UCSD-AML1 (cell line): ENCODE data around the gene UBE3C.
"Not testable (repeated sequence)": the region's sequence is repeated elsewhere in the genome, so short reads cannot be mapped to it uniquely, and the experiment has no call there.

Experiments used
- DNase-seq: peaks from one replicate; lab custom pipeline; 2025; ENCODE audit not compliant: unreplicated experiment; lab: John Stamatoyannopoulos, UW

The UBE3C gene

DNA sequence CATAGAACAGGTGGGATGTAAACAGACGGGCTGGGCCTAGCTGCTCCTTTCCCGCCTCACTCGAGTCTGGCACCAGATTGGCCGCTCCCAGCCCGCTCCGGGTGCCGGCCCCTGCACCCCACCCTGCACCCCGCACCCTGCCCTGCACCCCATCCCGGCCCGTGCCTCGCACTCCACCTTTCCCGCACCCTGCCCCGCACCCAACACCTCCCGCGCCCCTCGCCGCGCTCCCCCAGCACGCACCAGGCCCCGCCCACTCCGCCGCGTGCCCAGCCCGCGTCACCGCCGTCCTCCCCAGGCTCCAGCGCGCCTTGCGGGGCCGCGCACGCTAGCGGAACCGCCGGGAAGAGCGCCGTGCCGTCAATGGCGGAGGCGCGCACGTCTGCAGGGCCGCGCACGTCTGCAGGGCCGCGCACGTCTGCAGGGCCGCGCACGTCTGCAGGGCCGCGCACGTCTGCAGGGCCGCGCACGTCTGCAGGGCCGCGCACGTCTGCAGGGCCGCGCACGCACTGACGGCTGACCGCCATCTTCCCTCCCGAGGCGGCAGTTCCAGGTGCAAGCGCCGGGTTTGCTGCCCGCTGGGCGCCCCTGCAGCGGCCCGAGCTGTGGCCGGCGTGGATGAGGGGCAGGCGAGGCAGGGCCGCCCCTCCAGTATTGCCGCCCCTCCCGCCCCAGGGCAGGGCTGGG lies at the start of gene UBE3C:
UBE3C (plus strand) TSS at position 503 of the 687 bp plus-strand sequence. CDS start 347 bp downstream, outside the sequence.
- DNase-seq: peak; percentile 77

DNA sequence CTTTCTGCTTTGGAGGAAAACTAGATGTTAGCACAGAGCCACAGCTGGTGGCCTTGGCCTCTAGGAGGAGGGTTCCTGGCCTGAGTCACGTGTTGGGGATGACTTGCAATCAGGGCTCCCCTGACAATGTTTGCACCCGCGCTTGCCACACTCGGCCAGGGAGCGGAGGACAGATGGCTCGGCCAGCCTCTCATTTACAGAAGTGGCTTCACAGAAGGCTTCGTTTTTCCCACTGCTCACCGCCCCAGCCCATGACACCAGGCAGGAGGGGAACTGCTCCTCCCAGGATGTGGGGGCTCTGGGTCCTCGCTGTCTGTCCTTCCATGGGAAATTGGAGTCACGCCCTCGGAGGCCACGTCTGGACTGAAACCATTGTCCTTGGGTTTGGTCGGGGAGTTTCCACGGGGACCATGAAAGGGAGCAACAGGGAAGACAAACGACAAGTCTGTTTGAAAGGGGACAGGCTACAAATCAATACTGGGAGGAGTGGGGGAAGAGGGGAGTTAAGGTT lies 49.6 kb upstream of the UBE3C start:
- DNase-seq: no peak

DNA sequence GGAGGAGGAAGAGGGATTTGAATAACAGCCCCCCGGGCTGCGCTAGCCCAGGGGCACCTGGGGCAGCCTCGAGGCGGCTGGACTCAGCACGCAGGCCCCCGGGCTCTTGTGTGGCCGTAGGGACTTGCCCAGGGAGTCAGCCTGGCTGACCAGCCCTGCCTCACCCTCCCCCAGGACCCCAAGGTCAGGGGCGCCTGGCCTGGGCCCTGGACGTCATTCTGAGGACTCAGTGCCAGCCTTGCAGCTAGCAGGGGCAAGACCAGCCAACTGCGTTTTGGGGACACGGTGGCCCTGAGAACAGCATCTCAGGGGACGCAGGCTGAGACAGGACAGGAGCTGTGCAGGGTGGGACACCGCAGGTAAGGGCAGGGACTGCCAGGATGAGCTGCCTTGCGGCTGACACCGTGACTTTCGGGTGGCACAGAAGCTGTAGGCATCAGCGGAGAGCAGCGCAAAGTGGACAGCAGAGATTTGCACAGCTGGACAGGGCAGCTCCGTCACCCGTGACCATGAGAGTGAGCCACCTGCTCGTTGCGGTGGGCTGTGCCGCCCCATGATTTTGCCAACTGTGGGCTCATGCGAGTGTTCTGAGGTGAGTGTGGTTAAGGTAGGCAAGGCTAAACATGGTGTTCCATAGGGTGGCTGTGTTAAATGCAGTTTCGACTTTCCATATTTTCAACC lies 48.1 kb upstream of the UBE3C start:
- no peak for DNase-seq

DNA sequence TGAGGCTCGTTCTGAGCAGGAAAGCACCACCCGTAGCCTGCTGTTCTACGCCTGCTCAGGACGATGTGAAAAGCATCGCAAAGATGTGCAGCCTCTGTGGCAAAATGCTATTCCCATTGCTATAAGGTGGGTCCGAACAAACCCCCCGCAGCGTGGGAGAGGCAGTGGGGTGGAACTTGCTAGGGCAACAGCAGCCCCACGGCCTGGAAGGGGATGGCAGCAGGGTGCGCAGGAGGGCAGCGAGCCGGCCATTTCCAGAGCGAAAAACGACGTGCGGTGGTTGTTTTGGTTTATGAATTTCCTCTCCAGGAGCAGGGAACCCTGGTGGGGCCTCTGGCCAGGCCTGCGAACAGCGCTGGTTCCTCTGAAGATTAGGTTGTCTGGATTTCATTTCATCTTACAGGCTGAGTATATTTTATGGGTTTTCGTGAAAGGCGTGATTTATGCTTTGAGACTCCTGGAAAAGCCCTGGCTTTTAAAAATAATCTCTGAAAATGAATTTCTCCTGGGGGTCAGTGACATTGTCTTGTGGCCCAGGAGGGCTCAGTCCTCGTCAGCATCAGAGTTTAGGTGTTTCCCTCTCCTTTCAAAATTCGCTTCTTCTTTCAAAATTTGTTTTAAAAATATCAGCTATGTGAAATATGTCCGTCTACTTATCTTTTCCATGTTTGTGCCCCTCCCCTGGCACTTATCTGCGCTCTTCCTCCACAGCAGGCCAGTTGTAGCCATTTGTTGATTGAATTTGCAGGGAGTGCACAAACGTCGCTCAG lies 42.3 kb upstream of the UBE3C start:
- no peak for DNase-seq

DNA sequence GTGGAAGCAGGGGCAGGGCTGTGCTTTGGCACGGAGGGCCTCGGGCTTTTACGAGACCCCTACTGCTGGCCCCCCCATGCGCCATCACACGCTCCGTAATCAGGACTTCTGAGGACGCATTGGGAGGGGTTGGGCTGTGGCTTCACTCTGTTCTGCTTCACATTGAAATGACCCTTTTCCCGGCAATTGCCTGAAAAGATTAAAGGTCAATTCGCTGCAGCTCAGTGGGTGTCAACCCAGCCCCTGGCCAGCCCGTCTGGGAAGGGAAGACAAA lies 41.7 kb upstream of the UBE3C start:
- no peak for DNase-seq

DNA sequence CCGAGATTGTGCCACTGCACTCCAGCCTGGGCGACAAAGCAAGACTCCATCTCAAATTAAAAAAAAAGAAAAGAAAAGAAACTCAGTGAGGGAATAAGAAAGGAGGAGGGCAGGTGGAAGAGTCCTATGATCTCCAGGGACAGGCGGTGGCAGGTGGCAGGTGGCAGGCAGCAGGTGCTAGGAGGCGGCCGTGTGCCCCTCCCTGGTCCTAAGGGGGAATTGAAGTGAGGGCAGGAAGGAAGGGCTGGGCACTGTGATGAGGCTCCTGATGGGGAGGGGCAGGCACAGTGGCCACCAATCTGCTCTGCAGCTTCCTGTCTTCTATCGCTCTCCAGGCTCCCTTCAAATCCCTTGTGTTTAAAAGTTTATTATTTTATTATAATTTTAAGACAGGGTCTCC lies 41.2 kb upstream of the UBE3C start:
- no peak for DNase-seq

DNA sequence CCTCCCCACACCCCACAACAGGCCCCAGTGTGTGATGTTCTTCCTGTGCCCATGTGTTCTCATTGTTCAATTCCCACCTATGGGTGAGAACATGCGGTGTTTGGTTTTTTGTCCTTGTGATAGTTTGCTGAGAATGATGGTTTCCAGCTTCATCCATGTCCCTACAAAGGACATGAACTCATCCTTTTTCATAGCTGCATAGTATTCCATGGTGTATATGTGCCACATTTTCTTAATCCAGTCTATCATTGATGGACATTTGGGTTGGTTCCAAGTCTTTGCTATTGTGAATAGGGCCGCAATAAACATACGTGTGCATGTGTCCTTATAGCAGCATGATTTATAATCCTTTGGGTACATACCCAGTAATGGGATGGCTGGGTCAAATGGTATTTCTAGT lies 38.7 kb upstream of the UBE3C start:
- DNase-seq: not testable (repeated sequence)

DNA sequence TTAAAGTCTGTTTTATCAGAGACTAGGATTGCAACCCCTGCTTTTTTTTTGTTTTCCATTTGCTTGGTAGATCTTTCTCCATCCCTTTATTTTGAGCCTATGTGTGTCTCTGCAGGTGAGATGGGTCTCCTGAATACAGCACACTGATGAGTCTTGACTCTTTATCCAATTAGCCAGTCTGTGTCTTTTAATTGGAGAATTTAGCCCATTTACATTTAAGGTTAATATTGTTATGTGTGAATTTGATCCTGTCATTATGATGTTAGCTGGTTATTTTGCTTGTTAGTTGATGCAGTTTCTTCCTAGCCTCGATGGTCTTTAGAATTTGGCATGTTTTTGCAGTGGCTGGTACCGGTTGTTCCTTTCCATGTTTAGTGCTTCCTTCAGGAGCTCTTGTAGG lies 35.1 kb upstream of the UBE3C start:
- not testable (repeated sequence) for DNase-seq

DNA sequence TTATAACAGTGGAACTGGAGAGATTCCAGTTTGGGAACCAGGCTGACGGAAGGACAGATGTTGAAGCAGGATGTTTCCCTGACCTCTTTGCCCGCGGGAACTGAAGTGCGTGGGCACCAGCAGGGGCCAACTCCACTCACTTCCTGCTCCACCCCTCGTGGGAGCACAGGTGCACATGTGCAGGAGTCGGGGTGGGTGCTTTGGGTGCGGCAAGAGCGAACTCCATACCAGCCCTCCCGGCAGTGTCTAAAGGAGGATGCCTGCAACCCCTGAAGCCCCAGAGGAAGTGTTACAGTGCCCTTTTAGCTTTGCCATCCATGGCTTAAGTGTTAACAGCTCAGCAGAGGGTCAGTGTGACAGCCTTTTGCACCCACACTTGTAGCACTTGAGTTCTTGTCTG lies 27.4 kb upstream of the UBE3C start:
- no peak for DNase-seq

DNA sequence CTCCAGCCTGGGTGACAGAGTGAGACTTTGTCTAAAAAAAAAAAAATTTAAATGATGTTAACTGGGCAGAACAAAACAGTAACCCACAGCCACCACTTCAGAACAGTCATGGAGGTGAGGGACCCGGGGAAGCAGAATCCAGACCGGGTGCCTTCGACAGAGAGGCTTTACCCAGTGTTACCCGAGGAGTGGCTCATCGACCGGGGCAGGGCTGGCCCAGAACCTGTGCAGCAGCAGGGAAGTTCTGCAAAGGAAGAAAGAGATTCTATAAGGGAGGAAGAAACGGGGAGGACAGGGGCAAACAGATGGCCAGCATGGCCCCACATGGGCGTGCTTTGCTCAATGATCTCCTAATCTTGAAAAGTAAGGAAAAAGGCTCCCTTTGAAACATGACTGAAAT lies 26.0 kb upstream of the UBE3C start:
- no peak for DNase-seq

DNA sequence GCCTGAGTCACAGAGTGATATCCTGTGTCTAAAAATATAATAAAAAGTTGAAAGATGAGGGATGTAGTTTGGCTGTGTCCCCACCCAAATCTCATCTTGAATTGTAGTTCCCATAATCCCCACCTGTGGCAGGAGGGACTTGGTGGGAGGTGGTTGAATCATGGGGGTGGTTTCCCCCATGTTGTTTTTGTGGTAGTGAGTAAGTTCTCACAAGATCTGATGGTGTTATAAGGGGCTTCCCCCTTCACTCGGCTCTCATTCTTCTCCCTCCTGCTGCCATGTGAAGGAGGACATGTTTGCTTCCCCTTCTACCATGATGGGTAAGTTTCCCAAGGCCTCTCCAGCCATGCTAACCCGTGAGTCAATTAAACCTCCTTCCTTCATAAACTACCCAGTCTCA lies 25.1 kb upstream of the UBE3C start:
- DNase-seq: no peak

DNA sequence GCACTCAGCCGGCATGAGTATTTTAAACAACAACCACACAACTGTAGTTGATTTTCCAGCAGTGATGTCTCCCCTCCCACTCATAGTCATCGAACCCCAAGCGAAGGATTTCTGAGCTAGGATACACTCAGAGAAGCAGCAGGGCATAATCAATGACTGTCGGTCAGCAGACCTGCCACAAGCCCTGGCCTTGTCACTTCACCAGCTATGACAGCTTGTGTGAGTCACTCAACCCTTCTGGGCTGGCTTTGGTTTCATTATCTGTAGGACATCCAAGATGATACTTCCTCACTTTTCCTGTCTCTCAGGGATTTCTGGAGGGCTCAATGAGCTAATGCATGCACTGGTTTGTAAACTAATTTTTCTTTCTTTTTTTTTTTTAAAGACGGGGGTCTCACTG lies 22.0 kb upstream of the UBE3C start:
- DNase-seq: no peak

DNA sequence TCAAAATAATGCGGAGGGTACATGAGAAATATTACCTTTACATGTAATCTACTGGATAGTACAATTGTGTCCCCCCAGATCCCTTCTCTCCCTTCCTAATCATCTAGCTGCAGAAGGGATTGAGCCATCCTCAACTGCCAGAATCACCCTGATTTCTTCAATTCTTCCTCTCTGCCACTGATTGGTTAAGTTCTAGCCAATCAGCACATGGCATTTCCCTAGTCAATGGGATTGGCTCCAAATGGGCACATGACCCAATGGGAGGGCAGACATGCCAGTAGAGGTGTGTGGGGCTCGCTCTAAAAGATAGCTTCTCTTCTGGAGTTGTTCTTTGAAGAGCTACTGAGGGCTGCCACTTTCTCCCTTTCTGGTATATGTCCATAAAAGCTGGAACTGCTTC lies 20.9 kb upstream of the UBE3C start:
- no peak for DNase-seq

DNA sequence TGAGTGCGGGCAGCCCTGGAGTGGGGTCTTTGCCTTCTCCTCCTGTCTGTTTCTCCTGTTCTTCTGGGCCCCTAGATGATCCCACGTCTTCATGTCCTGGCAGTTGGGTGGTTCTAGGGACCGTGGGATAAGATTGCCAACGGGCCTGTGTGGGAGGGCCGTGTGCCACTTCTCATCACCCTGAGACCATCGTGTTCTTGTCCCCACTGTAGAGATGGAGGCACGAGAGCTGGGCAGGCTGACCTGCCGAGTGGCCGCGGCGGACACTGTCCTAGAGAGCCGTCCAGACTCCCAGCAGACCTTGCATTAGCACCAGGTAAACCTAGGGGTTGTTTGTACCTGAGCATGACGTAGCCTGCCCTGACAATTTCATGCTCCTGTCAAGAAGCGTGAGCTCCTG lies 18.5 kb upstream of the UBE3C start:
- no peak for DNase-seq

DNA sequence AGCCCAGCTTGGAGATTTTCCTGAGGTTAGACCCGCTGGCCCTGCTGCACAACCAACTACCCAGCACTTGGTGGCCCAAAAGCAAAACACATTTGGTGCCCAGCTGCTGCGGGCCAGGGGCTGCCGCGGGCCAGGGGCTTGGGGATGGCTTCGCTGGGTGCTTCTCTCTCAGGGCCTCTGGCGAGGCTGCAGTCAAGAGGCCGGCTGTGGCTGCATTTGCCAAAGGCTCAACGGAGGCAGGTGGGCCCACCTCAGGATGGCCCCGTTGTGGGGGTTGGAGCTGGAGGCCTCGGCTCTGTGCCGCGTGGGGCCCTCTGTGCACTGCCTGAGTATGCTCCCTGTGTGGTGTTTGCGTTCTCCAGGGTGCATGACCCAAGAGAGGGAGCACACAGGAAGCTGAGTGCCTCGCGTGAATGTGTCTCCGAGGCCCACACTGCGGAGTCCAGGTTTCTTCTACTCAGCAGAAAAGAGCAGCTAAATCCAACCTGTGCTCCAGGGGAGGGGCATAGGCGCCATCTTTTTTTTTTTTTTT lies 17.5 kb upstream of the UBE3C start:
- no peak for DNase-seq

DNA sequence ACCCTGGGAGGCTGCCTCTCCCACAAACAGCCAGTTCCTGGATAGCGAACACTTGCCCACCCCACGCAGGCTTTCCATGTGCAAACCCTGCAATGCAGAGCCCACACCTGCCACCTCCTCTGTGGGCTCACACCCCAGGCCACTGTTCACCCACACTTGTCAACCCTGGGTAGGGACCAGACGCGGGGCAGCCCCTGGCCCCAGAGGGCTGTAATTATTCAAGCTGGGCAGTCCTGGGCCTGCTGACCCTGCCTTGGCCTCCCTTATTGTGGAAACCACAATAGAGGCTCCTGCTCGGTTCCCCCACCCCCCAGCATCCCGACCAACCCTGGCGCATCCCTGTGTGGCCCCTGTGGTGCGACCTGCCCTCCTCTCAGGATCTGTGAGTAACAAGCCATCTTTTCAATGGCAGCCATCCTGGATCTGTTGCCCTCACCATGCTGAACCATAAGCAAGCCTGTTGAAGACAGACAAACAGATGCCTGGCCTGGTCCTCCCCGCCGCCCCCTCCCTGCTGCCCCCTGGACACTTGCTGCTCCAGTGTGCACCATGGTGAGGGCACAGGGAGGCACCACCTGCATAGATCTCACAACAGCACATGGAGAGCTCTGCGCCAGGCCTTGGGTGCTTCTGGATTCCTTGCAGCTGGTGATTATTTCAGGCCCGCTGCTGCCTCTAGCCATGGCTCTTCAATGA lies 15.8 kb upstream of the UBE3C start:
- no peak for DNase-seq

DNA sequence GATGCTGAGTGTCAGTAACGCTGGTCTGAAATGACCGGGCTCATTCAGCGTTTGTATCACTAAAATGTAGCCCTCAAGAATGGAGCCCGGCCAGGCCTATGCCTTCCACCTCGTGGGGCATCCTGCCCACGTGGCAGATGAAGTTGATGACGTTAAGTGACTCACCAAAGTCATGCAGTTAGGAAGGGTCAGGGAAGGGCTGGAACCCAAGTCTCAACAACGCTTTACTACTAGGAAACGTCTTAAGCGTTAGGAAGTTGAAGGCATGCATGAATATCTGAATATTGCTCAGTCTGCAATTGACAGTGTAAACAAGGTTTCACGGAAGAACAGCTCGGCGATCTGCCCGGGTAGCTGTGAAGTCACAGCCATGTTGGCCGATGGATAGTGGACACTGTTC lies 14.0 kb upstream of the UBE3C start:
- no peak for DNase-seq

DNA sequence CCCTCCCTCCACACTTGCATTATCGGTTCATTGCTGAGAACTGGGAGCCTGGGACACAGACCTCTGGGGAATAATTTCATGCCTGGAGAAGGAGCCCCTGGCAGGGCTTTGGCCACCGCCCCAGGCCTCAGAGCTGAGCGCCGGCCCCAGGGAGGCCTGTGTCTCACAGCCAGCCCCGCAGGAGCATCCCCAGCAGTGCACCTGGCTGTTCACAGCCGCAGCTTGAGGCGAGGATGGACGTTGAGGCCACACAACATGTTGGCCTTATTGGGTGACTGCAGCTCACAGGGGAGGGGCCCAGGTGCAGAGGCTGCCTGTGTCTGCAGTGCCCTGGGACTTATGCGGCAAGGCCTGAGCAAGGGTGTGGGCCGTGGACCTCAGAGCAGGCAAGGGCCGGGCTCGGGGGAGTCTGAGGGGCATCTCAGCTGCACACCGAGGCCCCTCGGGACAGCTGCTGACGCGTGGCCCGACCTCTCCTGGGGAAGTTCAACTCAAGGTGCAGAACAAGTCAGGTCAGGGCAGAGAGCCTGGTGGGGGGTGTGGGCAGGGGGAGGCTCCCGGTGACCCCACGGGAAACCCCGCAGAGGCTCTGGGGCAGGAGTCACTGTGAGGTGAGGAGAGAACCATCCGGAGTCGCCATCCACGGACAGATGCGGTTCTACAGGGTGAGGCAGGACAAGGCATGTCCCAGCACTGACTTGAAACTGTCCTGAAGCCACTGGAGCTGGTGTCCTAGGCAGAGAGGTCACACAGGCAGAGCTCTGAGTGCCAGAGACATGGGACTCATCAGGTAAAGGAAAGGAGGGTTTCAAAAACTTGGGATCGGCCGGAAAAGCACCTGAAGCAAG lies 13.1 kb upstream of the UBE3C start:
- DNase-seq: no peak

DNA sequence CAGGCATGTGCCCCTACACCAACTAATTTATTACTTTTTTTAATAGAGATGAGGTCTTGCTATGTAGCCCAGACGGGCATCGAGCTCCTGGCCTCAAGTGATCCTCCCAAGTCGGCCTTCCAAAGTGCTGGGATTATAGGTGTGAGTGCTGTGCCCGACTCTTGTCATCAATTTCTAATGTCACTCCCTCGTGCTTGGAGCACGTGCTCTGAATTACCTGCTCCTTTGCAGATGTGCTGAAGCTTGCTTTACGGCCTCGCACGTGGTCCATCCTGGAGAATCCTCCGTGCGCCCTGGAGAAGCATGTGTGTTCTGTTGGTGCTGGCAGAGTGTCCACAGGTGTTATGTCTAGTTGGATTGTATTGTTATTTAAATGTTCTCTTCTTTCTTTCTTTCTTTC lies 11.8 kb upstream of the UBE3C start:
- DNase-seq: no peak

DNA sequence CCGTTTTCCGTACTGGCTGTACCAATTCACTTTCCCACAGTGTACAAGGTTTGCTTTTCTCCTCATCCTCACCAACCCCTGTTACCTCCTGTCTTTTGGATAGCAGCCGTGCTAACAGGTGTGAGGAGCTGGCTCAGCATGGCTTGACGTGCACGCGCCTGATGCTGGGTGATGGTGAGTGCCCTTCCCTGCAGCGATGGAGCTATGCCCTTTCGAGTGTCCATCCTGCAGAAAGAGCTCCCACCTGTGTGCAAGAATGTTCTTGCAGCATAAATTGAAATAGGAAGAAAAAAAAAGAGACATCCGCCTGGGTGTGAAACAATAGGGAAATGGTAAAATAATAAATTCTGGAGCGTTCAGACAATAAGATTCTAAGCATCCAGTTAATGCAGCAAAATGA lies 9.5 kb upstream of the UBE3C start:
- no peak for DNase-seq
